HG02885 (cell line): ENCODE data around the gene SDK1.

Experiments used
- ATAC-seq: cut with Tn5 transposase; IDR thresholded peaks from one replicate; pipeline ENCODE4 v1.9.1; 2021; ENCODE audit warnings: mild to moderate bottlenecking; ENCODE audit not compliant: unreplicated experiment, poor library complexity

The SDK1 gene

DNA sequence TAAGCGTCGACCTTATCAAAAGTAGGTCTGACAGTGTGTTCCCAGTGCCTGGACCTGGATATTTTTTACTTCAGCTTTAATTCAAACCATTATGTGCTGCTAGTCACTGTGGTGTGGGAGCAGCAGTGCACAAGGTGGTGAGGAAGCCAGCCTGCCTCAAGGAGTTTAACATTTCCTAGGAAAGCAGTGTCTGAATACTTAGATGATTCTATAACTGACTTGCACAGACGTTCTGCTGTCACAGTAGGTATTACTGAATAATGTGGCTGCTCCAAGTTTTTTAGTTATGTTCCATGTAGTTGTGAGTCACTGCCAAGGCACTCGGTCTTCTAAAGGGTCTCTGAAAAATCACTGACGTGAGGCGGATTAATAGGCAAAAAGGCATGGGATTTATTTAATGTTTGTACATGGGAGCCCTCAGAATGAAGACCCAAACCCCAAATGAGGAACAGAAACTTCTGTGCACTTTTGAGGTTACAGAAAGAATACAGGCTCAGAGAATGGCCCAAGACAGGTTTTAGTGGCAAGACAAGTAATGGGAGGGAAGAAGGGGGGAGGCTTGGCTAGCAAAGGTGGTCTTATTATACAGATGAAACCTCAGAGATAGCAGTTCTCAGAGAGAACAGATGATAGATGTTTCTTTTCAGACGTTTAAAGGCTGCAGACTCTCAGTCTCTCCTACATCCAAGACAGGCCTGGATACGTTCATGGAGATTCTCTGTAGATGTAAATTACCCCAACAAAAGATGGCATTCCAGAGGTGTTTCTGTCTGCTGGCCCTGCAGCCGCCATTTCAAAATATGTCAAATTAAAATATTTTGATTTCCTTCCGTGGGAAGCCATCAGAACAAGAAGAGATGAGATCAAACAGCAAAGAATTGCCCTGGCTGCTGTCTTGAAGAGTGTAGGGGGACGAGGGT is 209.3 kb downstream of the SDK1 start:
- peak; percentile 66 for ATAC-seq

DNA sequence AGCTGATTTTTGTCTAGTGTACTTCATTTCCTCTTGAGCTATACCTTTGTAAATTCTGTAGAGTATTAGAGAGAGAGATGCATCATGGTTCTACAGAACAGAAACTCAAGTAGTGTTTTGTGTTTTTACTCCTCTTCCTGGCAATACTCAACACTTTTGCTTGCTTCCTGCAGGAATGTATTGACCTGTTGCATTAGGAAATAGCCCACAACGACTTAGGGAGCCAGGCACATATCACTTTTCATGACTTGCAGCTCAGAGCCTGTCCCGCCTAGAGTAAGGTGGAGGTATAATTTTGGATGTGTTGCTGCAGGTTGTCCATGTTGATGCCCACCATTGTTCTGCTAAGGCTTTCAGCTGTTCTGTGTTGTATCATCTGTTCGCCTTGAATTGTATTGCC is 216.3 kb downstream of the SDK1 start:
- no peak for ATAC-seq

DNA sequence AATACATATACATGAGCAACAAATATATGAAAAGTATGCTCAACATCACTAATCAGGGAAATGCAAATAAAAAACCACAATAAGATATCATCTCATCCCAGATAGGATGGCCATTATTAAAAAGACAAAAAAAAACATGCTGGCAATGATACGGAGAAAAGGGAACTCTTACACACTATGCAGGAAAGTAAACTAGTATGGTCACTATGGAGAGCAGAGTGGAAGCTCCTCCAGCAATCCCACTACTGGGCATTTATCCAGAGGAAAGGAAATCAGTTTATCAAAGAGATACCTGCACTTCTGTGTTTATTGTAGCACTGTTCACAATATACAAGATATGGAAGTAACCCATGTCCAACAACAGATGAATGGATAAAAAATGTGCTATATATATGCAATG is 217.5 kb downstream of the SDK1 start:
- no peak for ATAC-seq

DNA sequence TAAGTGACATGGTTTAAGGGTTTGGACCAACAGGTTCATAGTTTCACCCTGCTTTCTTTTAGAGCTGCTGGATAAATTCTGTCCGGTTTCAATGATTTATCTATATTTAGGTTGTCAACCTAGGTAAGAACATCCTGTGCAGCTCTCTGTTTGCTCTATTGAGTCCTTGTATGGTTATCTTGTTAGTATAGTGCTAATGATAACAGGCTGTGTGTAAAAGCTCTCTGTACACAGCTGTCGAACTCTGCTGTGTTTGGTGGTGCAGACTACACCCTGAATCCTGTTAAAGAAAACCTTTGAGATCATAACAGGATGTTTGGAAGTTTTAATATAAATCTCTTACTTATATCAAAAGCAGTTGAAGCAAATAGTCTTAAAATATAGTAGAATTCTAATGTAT is 219.2 kb downstream of the SDK1 start:
- ATAC-seq: no peak

DNA sequence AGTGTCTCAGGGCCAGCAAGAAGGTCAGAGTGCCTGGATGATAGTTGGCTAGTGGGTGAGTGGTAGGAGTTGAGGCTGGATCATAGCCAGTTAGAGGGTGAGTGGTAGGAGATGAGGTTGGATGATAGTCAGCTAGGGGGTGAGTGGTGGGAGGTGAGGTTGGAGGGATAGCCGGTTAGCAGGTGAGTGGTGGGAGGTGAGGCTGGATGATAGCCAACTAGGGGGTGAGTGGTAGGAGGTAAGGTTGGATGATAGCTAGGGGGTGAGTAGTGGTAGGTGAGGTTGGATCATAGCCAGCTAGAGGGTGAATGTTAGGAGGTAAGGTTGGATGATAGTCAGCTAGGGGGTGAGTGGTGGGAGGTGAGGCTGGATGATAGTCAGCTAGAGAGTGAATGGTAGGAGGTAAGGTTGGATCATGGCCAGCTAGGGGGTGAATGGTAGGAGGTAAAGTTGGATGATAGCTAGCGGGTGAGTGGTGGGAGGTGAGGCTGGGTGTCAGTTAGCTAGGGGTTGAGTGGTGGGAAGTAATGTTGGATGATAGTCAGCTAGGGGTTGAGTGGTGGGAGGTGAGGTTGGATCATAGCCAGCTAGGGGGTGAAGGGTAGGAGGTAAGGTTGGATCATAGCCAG is 226.6 kb downstream of the SDK1 start:
- no peak for ATAC-seq

DNA sequence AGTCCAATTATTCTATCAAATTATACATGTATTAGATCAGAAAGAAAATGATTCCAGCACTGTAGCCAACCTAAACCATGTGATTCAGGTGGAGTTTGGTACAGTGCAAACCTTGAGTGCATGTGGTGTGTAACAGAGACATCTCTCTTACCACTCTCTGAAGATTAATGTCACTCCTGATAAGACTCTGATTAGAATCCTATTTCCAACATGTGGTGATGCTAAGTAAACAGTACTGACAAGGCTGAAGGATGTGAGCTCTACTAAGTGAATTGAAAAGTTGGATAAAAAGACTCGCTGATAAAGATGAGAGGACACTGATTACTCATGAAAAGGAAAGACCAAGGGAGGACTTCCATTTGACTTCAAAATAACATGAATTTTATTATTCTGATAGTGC is 232.0 kb downstream of the SDK1 start:
- no peak for ATAC-seq

DNA sequence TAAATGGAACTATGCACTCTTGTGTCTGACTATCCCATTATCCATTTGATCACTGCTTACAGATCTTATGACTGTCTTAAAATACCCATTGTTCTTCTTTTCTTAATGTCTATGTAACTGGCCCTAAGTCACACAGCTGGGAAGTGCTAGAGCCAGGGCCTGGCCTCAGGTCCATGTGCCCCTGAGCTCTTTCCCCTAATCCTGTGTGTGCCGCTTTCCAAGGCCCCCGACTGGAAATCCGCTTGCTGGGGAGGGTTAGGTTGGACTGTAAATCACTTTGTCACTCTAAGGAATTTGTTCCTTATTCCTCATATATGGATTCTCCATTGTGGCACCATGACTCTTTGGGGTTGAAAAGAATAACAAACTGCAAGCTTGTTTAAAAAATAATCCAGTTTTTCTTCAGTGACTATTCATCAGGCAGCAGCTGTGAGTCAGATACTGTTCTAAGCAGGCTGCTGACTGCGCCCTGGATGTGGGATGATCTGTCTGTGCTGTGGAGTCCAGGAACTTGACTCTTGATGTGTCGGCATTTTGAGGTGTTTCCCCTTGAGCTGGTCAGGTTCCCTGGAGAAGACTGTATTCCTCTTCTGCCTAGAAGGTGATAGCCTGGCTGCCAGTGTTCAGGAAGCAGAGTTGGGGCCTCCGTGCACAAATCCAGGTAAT is 236.3 kb downstream of the SDK1 start:
- ATAC-seq: no peak

DNA sequence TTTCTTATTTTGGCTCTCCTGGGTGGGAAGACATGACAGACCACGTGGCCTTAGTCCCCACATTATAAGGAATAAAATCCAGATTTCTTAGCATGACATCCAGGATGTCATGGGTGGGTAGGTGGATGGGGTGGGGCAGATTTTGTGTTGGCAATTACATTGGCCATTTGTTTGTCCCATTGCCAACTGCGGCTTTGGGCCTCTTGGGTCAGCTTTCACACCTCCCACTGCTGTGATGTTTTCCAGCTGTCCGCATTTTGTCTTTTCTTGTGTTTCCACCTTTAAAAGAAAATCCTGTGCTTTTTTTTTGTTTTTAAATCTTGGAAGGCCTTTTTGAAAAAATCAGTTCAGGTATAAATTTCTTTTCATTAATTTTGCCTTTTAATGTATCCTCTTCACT is 237.0 kb downstream of the SDK1 start:
- no peak for ATAC-seq

DNA sequence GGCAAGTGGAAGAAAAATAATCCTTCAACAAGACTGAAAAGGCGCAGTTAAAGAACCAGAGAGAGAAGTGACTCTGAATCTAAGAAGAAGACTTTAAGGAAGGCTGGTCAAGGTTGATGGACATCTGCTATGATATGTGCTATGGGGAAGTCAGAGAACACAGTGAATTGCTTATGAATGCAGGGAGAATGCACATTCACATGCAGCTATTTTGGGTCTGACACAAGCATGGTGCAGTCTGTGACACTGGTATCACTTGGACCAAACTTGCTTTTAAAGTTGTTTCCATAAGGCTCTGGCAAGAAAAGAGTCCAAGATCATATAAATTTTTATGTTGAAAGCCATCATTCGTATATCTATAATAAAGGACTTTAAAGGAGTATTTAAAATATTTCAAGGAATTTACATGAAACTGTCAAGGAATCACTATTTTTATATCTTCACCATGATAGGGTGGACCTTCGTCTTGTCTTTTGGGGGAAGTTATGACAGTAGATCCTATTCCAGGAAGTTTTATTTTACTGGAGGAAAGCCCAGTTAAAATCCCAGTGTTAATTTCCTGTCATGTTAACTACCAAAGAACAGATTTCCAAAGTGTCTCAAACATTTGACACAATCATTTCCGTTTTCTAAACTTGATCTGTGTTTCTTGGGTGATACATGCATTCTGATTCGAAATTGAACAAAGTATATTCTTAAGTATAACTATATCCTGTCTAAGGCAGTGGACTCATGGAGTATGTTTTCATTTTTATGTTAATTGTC is 239.6 kb downstream of the SDK1 start:
- no peak for ATAC-seq

DNA sequence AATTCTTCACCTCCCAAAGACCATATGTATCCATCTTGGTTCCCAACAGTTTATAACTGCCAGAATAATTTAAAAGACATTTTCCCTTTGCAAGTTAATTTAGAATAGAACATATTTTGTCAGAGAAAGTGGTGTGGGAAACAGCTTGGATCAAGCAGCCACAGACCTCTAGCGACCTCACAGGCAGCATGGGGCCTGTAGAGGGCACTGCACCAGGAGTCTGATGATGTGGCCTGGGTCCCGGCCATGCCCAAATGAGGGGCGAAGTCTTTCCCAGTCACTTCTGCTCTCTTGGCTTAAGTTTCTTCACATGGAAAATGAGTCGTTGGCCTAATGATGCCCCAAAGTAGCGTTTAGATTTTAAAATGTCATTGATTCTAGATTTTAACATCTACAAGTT is 243.2 kb downstream of the SDK1 start:
- no peak for ATAC-seq

DNA sequence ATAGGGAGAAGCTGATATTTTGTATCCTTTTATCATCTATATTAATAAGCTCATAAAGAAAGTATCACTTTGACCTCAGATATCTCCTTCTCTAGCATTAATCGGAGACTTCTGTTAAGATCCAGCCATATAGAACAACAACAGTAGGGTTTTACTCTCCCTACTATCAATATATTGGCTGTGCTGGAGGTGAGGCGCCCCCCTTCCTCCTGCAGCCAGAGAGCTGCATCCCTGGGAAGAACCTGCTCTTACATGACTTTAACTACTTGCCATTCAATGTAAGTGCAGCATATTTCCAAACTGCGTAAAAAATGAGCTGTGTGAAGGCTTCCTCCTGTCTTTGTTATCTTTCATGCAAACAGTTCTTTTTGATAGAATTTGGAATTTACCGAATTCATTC is 247.8 kb downstream of the SDK1 start:
- ATAC-seq: no peak

DNA sequence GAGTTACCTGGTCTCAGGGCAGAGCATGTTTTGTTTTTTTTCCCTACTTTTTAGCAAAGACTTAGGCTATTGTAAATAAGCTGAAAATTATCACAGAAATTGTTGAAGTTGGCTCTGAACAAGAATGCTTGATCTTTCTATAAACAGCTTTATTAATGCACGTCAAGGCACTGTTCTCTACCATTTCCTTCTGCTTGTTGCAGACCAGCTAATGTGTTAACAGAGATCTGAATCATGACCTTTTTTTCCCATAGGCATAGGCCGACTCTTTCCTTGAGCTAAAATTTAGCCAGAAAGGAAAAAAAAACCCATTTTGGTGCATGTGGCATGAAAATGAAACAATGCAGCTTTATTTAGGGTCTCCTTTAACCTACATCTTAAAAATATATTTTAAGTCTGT is 248.5 kb downstream of the SDK1 start:
- no peak for ATAC-seq

DNA sequence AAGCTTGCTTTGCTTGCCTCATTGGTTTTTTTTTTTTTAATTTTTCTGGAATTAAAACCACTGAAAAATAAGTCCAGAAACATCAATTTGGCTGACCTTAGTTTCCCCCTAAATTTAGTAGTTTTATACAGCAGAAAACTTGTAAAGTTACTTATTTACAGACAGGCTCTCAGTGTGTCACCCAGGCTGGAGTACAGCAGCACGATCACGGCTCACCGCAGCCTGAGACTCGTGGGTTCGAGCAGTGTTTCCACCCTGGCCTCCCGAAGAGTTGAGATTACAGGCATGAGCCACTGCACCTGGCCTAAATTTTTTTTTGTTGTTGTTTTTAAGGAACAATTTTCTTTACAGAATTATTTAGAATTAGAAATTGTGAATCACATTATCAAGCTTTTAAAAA is 250.5 kb downstream of the SDK1 start:
- no peak for ATAC-seq

DNA sequence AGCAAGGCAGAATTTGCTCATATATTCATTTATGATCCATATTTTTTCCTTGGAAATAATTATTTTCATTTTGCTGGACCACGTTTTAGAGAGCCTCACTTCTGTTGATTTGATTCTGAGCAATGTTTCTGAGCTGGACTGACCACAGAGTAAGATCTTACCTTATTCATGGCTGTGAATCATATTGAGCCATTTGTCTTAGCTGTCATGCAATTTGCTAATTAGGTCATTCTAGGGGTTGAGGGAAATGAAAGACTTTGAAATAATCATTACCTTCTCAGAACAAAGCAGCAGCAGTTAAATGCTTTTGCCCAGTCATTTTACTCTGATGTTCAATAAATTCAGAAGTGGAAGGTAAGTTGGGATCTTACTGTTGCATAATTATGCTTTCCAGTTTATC is 251.4 kb downstream of the SDK1 start:
- no peak for ATAC-seq

DNA sequence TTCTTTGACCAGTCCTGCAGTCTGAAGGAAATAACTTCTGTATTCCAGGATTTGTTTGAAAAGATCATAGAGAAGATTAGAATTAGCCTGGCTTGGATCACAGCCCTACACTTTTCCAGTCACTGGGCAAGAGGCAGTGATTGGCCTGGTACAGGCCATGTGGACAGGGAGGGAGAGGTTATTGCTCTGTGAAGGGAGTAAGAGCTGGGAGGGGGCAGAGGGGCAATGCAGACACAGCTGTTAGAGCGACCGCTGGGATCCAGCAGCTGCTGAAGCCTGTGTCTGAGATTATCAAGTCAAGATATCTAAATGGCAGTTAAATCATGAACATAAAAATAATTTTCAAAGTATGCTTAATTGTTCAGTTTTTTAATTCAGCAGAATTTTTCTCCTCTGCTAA is 257.3 kb downstream of the SDK1 start:
- ATAC-seq: no peak

DNA sequence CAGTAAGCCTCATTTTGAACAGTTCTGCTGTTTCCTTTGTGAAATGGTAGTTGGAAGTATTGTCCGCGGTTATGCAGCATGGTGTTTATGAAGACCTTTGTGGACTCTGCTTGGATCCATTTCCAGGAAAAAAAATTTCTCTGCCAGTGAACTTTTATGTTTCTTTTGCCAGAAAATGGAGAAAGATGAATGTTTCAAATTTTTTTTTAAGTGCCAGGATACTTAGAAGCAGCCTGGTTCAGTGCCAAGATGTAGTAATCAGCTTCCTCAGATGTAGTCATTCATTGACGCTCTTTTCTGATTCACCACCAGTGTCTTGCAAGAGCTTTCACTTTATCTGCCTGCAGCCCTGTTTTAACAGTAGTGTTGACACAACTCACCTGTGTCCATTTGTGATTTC is 258.2 kb downstream of the SDK1 start:
- no peak for ATAC-seq

DNA sequence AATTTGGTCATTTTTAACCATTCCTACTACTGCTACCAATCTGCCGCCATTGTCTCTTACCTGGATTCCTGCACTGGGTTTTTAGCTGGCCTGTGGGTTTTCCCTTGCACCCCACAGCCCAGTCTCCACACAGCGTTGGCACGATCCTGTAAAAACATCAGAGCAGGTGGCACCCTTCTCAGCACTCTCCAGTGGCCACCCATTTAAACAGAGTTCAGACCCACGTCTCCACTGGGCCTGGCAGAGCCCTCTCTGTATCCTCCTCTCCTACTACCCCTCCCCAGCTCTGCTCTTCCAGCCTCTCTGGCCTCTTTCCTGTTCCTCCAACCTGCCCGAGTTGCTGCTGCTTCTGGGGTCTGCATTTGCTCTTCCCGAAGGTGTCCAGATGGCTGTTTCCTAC is 259.4 kb downstream of the SDK1 start:
- ATAC-seq: no peak

DNA sequence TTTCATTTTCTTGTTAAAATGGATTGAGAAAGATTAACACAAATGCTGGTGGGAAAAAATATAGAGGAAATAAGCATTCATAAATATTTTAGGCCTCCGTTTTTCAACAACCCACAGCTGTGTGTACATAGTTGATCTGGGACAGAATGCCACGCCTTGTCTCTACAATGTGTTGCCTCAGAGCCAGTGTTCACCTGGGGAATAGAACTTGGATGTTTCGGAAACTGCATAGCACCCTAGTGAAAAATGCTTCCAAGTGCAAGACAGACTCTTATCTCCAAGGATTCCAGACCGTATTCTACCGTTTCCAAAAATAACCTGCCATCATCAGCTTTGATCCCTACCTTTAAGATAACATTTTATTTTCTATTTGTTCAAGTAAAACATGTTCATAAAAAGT is 260.9 kb downstream of the SDK1 start:
- ATAC-seq: no peak

DNA sequence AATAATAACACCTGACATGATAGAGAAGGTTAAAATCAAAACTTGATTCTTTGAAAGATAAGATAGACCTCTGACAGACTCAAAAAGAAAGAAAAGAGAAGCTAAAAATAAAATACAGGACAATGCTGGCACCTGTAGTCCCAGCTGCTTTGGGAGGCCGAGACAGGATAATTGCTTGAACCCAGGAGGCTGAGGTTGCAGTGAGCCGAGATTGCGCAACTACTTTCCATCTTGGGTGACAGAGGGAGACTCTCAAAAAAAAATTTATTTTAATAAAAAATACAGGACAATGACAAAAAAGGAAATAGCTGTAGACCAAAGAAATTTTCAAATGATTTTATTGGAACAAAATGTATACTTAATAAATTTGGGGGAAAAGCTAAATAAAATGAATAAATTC is 263.2 kb downstream of the SDK1 start:
- no peak for ATAC-seq

DNA sequence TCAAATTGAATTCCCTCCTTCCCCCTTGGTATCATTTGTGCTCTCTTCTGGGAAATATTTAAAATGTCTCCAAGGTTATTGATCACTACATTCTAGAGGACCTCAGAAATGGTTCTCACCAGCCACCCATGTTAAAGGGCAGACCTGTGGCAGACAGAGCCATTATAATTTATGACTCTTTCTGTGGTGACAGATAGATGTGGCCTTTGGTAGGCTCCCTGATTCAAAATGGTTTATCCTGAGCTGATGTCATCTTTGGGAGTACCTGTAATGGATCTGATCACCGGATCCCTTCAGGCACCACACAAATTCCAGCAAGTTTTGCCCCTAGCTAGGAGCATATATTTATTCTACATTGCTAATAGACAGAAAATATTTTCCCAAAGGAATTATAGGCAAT is 267.5 kb downstream of the SDK1 start:
- no peak for ATAC-seq

DNA sequence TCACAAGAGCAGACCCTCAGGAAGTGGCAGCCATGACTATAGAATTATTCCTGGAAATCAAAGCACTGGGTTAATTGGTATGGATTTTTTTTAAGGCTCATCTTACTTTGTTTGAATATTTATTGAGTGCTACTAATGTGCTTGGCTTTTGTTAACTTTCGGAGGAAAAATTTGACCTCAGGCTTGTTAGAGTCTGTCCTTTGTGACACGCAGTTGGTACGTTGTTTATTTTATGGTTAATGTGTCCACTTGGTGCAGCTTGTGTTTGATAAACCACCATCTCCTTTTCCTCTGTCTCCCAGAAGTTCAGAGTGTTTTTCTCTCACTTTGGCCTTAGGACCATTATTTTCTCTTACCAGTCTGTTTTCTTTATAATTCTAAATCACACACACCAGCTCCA is 268.6 kb downstream of the SDK1 start:
- no peak for ATAC-seq
